Activated CD8-positive, alpha-beta T cell treated with anti-CD3 and anti-CD28 coated beads for 36 hours (primary cell): ENCODE measurements around the gene SNX18. TPM values are rescaled to one million over a fixed set of nuclear protein-coding genes. Genes with fewer than 3 reads are reported as not detected.
A peak's percentile ranks its signal among the peaks of the same experiment; 100 is the strongest.

Experiments
- ATAC-seq: fragments of 200-7000 bp; cut with Tn5 transposase; one replicate; pipeline ENCODE4 v1.10.0; 2021; ENCODE audit warnings: mild to moderate bottlenecking, moderate library complexity
- CTCF ChIA-PET: fragments of 350-600 bp; sonication (Branson Sonifier 250); formaldehyde crosslinking; loops from one replicate; lab custom pipeline; 2021; ENCODE audit warnings: antibody characterized with exemption; lab: Charles Lee
- POLR2A ChIA-PET: fragments of 350-600 bp; sonication (Branson Sonifier 250); formaldehyde crosslinking; loops from one replicate; lab custom pipeline; 2021; ENCODE audit warnings: antibody characterized with exemption; lab: Charles Lee
- DNase-seq: peaks from one replicate; pipeline ENCODE4 v3.0.0-alpha.2; 2020
- H3K27ac Mint-ChIP-seq: one replicate; pipeline ENCODE4 v1.8.0; 2021; ENCODE audit warnings: mild to moderate bottlenecking, mixed read lengths
- H3K27me3 Mint-ChIP-seq: one replicate; pipeline ENCODE4 v1.8.0; 2021; ENCODE audit warnings: mixed read lengths
- H3K36me3 Mint-ChIP-seq: one replicate; pipeline ENCODE4 v1.8.0; 2021; ENCODE audit warnings: low read depth, mixed read lengths
- H3K4me1 Mint-ChIP-seq: one replicate; pipeline ENCODE4 v1.8.0; 2021; ENCODE audit warnings: low read depth, mixed read lengths
- H3K4me3 Mint-ChIP-seq: one replicate; pipeline ENCODE4 v1.8.0; 2021; ENCODE audit warnings: mild to moderate bottlenecking, moderate library complexity, mixed read lengths
- H3K9me3 Mint-ChIP-seq: one replicate; pipeline ENCODE4 v1.8.0; 2021; ENCODE audit warnings: mixed read lengths
- intact Hi-C: fragments of 100-400 bp; cut with micrococcal nuclease; formaldehyde crosslinking; loops from one replicate; pipeline ENCODE4 v1.10.0; 2022
- total RNA-seq, 2 experiments: library from RNA; stranded (reverse); gene quantifications; one replicate each; pipeline ENCODE4 v1.2.3, GENCODE V29; 2021
- TF ChIP-seq, protein P1 (sequence below): fragments of 200-600 bp; IDR thresholded peaks from one replicate; pipeline ENCODE4 v1.8.0; 2022; ENCODE audit warnings: antibody characterized with exemption, mild to moderate bottlenecking

The SNX18 gene
- total RNA-seq, 2 experiments from 2014 or later, result 5.9 to 6.8 TPM

DNA sequence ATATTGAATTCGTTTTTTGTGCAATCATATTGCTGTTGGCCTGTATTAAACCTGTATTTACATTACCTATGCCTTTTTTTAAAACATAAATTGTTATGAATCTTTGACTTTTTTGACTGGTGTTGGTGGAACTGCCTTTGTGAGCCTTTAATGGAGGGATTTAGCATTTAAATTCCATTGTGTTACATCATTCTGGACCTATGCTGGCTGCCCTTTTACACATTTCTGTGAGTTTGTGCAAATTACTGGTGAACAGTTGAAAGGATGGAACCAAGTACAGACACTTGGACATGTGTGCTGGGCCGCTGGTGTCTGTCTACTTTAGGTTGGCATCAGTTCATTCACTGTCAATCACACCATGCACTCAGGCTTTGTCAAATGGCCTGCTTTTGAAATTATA lies 3.4 kb downstream of the SNX18 start:
- intact Hi-C loops, result loop anchor here (5.0 kb wide), 2 partner anchors 126 to 346 kb away; no protein-coding TSS in a partner anchor
- TF ChIP-seq, protein P1, sequence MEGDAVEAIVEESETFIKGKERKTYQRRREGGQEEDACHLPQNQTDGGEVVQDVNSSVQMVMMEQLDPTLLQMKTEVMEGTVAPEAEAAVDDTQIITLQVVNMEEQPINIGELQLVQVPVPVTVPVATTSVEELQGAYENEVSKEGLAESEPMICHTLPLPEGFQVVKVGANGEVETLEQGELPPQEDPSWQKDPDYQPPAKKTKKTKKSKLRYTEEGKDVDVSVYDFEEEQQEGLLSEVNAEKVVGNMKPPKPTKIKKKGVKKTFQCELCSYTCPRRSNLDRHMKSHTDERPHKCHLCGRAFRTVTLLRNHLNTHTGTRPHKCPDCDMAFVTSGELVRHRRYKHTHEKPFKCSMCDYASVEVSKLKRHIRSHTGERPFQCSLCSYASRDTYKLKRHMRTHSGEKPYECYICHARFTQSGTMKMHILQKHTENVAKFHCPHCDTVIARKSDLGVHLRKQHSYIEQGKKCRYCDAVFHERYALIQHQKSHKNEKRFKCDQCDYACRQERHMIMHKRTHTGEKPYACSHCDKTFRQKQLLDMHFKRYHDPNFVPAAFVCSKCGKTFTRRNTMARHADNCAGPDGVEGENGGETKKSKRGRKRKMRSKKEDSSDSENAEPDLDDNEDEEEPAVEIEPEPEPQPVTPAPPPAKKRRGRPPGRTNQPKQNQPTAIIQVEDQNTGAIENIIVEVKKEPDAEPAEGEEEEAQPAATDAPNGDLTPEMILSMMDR, result no peak
- ATAC-seq (no peak), DNase-seq (no peak)
- Mint-ChIP-seq H3K27ac (no peak overlapping the region), H3K36me3 (peaks cover 8% of the 10 kb centered on the region), H3K9me3 (no peaks in the 10 kb centered on the region), H3K4me3 (peak overlapping the region; percentile 75), H3K27me3 (no peaks in the 10 kb centered on the region), H3K4me1 (peaks cover 63% of the 10 kb centered on the region)
- CTCF ChIA-PET, result interaction anchor here (1.1 to 1.2 kb wide), 2 partner anchors 31 to 324 kb away, joined by 3 to 4 read pairs; no protein-coding TSS in a partner anchor
- POLR2A ChIA-PET, result no interaction called here

- ATAC-seq (no peak), DNase-seq (peak; percentile 24)
- peak overlapping the region; percentile 26 for H3K4me3 Mint-ChIP-seq
- no peaks in the 10 kb centered on the region for H3K9me3 Mint-ChIP-seq
- H3K36me3 Mint-ChIP-seq, result peaks cover 8% of the 10 kb centered on the region
- ChIA-PET CTCF (interaction anchor here (1.1 to 1.2 kb wide), 3 partner anchors 32 to 638 kb away, joined by 3 to 4 read pairs (median 3); partner anchors contain the start of gene GPX8), POLR2A (no interaction called here)
- TF ChIP-seq, protein P1, result no peak
- no peaks in the 10 kb centered on the region for H3K27me3 Mint-ChIP-seq
- no peak overlapping the region for H3K27ac Mint-ChIP-seq
- peaks cover 62% of the 10 kb centered on the region for H3K4me1 Mint-ChIP-seq
- intact Hi-C loops, result loop anchor here (5.0 kb wide), 2 partner anchors 125 to 345 kb away; no protein-coding TSS in a partner anchor
Observed at GRCh38 chr5:54521856-54522479, 4.4 kb downstream of the SNX18 start.

GRCh38 chr5:54523534-54523933 lies 6.0 kb downstream of the SNX18 start:
- peaks cover 57% of the 10 kb centered on the region for H3K4me1 Mint-ChIP-seq
- H3K36me3 Mint-ChIP-seq, result peaks cover 8% of the 10 kb centered on the region
- intact Hi-C loops, result loop anchor here (5.0 kb wide), 2 partner anchors 124 to 344 kb away; no protein-coding TSS in a partner anchor
- no peaks in the 10 kb centered on the region for H3K9me3 Mint-ChIP-seq
- TF ChIP-seq, protein P1, result no peak
- no peak overlapping the region for H3K27ac Mint-ChIP-seq
- CTCF ChIA-PET, result interaction anchor here (0.9 to 3.6 kb wide), 4 partner anchors 133 to 636 kb away, joined by 3 to 21 read pairs (median 4); partner anchors contain the start of gene GPX8
- H3K4me3 Mint-ChIP-seq, result no peak overlapping the region
- ATAC-seq (no peak), DNase-seq (no peak)
- POLR2A ChIA-PET, result interaction anchor here (1.0 kb wide), 1 partner anchor 134 kb away, joined by 3 read pairs; no protein-coding TSS in a partner anchor
- no peaks in the 10 kb centered on the region for H3K27me3 Mint-ChIP-seq

DNA sequence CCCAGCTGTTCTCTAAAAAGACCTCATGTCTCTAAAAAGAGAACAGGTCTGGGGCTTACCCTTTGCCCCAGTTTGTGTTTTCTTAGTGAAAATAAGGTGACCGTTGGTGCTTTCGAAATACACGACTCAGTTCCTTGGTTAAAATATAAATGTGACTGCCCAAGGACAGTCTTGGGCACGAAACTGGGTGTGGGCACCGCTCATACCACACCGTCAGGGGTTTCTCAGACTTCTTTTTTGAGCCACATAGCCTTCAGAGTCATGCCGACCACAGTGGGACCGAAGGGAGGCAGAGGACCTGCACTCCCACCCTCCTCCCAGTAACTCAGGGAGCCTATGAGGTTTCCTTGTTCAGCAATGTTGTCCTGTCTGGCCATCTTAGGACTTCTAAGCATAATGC lies 6.5 kb downstream of the SNX18 start:
- H3K4me1 Mint-ChIP-seq, result peaks cover 51% of the 10 kb centered on the region
- no peak overlapping the region for H3K4me3 Mint-ChIP-seq
- CTCF ChIA-PET, result interaction anchor here (1.2 to 3.6 kb wide), 5 partner anchors 35 to 636 kb away, joined by 4 to 21 read pairs (median 4); partner anchors contain the start of gene GPX8
- TF ChIP-seq, protein P1, result no peak
- ATAC-seq, result no peak
- intact Hi-C loops, result loop anchor here (5.0 kb wide), 2 partner anchors 123 to 343 kb away; no protein-coding TSS in a partner anchor
- no peaks in the 10 kb centered on the region for H3K27me3 Mint-ChIP-seq
- no peaks in the 10 kb centered on the region for H3K9me3 Mint-ChIP-seq
- no peak for DNase-seq
- H3K36me3 Mint-ChIP-seq, result peaks cover 6% of the 10 kb centered on the region
- H3K27ac Mint-ChIP-seq, result no peak overlapping the region
- POLR2A ChIA-PET, result interaction anchor here (1.0 kb wide), 1 partner anchor 134 kb away, joined by 3 read pairs; no protein-coding TSS in a partner anchor
